ENCODE data around the gene GDI1. TPM values are rescaled to one million over a fixed set of nuclear protein-coding genes. Genes with fewer than 3 reads are reported as not detected.

The GDI1 gene
- total and polyA plus RNA-seq, 10 of the 15 experiments (the other 5 are each of a cell fraction or from before 2014, with no cell fraction given) = 0.92 to 102 (median 49.6) TPM

GRCh38 chrX:154477891-154478477, 41.0 kb downstream of the GDI1 start:
- ChIA-PET CTCF (no interaction called here), SMC1A (ENCODE audit: uncharacterized antibody, unreplicated experiment) (no interaction called here), POLR2A (interaction anchor here (0.7 to 1.4 kb wide), 4 partner anchors 9 to 20 kb away, joined by 3 to 7 read pairs (median 3); partner anchors contain the start of gene UBL4A), RAD21 (ENCODE audit: unreplicated experiment) (interaction anchor here (0.8 kb wide), 2 partner anchors 9 to 48 kb away, joined by 3 to 4 read pairs; no protein-coding TSS in a partner anchor)
- no peaks in the 10 kb centered on the region; the same call in 1 of the 2 replicates for H3K4me1 ChIP-seq (ENCODE audit: control insufficient read depth, insufficient read depth, low read length)
- in situ Hi-C loops (cut with MboI) = no loop called here
- no peak overlapping the region for H2AFZ ChIP-seq (ENCODE audit: control insufficient read depth, low read depth, low read length)
- H3K79me2 ChIP-seq (ENCODE audit: control insufficient read depth, insufficient read depth, low read length) = no peaks in the 10 kb centered on the region; the same call in 1 of the 2 replicates
- 51% methylated on average over 21 of the region's 24 CpGs for WGBS (ENCODE audit: insufficient coverage, insufficient replicate concordance, low lambda C conversion rate, missing lambda C conversion rate)
- TF ChIP-seq HDAC2 (IDR thresholded peaks at IDR 0.05) (no peak), RAD21 (IDR thresholded peaks at IDR 0.05; ENCODE audit: insufficient read depth, low read depth, low read length) (no peak), FOXM1 (IDR thresholded peaks at IDR 0.05; ENCODE audit: low read depth, low read length) (no peak), MYC (IDR thresholded peaks at IDR 0.05; ENCODE audit: insufficient read depth, insufficient read length, insufficient replicate concordance, low read length, severe bottlenecking) (no peak), E2F8 (IDR thresholded peaks at IDR 0.05; ENCODE audit: low read depth, partially characterized antibody) (no peak), WRNIP1 (IDR thresholded peaks at IDR 0.05; ENCODE audit: borderline replicate concordance, low read depth, low read length) (no peak), NFYB (IDR thresholded peaks at IDR 0.05; ENCODE audit: insufficient read depth, low read depth, low read length) (no peak), YY1 (IDR thresholded peaks at IDR 0.05; ENCODE audit: low read depth, low read length) (no peak), ZNF592 (IDR thresholded peaks at IDR 0.05) (no peak), MTA3 (IDR thresholded peaks at IDR 0.05; ENCODE audit: borderline replicate concordance, low read length) (no peak), BCLAF1 (IDR thresholded peaks at IDR 0.05) (no peak), POLR2AphosphoS2 (IDR thresholded peaks at IDR 0.05; ENCODE audit: low read depth, low read length) (no peak), ESRRA (IDR thresholded peaks at IDR 0.05; ENCODE audit: low read length) (no peak), ZNF207 (IDR thresholded peaks at IDR 0.05; ENCODE audit: borderline replicate concordance) (no peak)
- H3K9me3 ChIP-seq (replicated peaks; ENCODE audit: control insufficient read depth, insufficient read depth, low read length) = no peaks in the 10 kb centered on the region; the same call in 2 of the 3 replicates
- H3K27me3 ChIP-seq (replicated peaks in 1 of 2; ENCODE audit: control insufficient read depth in 2 of 2, insufficient read depth in 2 of 2, low read length in 1 of 2) = no peaks in the 10 kb centered on the region
- H3K9ac ChIP-seq (ENCODE audit: control insufficient read depth, insufficient read depth, low read length) = peak overlapping the region; percentile 50; the same call in 1 of the 2 replicates
- no peak for FAIRE-seq
- BruUV-seq (replicated peaks) = TSS peak; percentile 84
- no peak for DNase-seq (ENCODE audit: low read depth, low spot score)
- peak overlapping the region; percentile 58; the same call in 1 of the 2 replicates for H3K4me3 ChIP-seq
- no peaks in the 10 kb centered on the region for H3K36me3 ChIP-seq (ENCODE audit: control insufficient read depth in 2 of 2, insufficient read depth in 2 of 2, low read length in 1 of 2)
- ATAC-seq = no peak
- H4K20me1 ChIP-seq (ENCODE audit: control insufficient read depth, insufficient read depth) = no peaks in the 10 kb centered on the region
- intact Hi-C loops (cut with micrococcal nuclease; ENCODE audit: unreplicated experiment) = loop anchor here (2.0 to 5.0 kb wide), 3 partner anchors 39 to 67 kb away; partner anchors contain the start of genes FAM3A, GDI1 and TAFAZZIN
- H3K27ac ChIP-seq (ENCODE audit: control insufficient read depth, insufficient read depth) = no peak overlapping the region
- peak overlapping the region; percentile 94 for H3K4me2 ChIP-seq (ENCODE audit: control insufficient read depth, insufficient read depth)
